GM12801 (cell line): Measurements from ENCODE around the gene METRN.

ENCODE experiments used
- TF ChIP-seq, protein P1 (sequence below): IDR thresholded peaks from one replicate; pipeline ENCODE4 v1.5.1; 2011; ENCODE audit warnings: control low read depth; ENCODE audit not compliant: insufficient read length; ENCODE audit errors: extremely low read depth

The METRN gene

GRCh38 chr16:689175-689897, 25.6 kb upstream of the METRN start:
- TF ChIP-seq, protein P1, sequence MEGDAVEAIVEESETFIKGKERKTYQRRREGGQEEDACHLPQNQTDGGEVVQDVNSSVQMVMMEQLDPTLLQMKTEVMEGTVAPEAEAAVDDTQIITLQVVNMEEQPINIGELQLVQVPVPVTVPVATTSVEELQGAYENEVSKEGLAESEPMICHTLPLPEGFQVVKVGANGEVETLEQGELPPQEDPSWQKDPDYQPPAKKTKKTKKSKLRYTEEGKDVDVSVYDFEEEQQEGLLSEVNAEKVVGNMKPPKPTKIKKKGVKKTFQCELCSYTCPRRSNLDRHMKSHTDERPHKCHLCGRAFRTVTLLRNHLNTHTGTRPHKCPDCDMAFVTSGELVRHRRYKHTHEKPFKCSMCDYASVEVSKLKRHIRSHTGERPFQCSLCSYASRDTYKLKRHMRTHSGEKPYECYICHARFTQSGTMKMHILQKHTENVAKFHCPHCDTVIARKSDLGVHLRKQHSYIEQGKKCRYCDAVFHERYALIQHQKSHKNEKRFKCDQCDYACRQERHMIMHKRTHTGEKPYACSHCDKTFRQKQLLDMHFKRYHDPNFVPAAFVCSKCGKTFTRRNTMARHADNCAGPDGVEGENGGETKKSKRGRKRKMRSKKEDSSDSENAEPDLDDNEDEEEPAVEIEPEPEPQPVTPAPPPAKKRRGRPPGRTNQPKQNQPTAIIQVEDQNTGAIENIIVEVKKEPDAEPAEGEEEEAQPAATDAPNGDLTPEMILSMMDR = no peak

GRCh38 chr16:692356-693108, 22.4 kb upstream of the METRN start:
- TF ChIP-seq, protein P1 = no peak

GRCh38 chr16:693364-693763, 21.6 kb upstream of the METRN start:
- TF ChIP-seq, protein P1 = no peak

DNA sequence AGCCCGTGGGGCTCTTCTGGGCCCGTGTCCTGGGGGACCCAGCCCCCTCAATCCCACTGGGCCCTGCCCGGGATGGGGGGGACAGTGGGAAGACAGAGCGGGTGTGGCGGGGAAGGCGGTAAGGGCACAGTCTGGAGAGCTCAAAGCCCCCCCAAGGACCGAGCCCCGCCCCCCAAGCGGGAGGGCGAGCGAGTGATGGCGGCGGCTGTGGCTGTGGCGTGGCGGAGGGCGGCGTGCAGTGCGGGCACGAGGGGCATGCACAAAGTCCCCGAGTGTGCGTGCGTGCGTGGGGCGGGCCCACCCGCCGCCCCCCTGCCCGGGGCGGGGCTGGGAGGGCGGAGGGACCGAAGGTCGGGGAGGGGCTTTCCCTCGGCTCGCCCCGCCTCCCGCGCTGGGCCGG, 21.2 kb upstream of the METRN start:
- TF ChIP-seq, protein P1 = no peak

DNA sequence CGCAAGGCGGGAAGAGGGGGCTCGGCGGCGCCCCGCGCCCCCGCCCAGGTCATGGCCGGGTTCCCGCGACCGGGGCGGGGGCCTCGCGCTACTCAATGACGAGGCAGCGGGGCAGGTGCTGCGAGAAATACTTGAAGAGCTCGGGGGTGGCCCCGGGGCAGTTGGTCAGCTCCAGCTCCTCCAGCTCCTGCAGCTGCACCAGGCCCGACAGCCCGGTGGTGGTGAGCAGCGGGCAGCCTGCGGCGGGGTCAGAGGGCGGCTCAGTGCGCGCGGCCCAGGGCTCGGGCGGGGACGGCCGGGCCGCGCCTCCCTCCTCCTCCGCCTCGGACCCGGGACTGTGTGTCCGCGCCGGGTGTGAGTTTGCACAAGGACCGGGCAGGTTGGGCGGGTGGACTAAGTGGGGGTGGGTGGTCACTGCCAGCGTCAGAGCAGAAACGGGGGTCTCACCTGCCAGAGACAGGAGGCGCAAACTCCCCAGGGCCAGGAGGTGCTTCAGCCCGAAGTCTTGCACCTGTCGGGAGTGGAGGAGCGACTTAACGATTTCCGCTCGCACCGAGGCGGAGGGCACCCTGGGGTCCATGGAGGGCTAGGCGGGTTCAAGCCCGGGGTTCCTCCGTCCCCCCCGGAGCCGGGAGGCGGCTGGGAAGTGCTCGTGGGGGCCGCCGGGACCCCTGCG, 20.6 kb upstream of the METRN start:
- TF ChIP-seq, protein P1 = no peak

DNA sequence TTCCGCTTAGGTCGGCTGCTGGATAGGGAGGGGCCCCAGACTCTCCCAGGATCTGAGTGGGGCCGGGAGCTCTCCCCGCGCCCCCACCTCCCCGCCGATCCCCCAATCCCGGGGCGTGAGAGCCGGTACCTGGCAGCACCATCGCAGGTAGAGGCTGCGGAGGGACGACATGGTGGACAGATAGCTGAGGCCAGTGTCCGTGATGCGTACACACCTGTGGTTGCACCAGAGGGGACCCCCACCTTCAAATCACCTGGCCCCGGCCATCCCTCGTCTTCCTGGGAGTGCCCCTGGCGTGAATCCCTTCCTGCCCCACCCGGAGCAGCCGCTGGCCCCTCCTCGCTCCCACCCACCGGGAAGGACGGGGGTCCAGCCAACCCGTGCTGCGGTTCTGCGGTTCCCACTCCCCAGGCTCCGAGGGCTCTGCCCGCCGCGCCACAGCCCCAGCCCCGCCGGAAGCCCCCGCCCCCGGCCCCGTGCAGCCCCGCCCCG, 20.0 kb upstream of the METRN start:
- TF ChIP-seq, protein P1 = no peak
